Amygdala (tissue), 56 donors: ENCODE results near the gene WDR37.
A peak's percentile ranks its signal among the peaks of the same experiment; 100 is the strongest.

ENCODE experiments used
- DNase-seq, 56 donors: peaks; one replicate each; lab custom pipeline; 2025; lab: John Stamatoyannopoulos, UW

The WDR37 gene

DNA sequence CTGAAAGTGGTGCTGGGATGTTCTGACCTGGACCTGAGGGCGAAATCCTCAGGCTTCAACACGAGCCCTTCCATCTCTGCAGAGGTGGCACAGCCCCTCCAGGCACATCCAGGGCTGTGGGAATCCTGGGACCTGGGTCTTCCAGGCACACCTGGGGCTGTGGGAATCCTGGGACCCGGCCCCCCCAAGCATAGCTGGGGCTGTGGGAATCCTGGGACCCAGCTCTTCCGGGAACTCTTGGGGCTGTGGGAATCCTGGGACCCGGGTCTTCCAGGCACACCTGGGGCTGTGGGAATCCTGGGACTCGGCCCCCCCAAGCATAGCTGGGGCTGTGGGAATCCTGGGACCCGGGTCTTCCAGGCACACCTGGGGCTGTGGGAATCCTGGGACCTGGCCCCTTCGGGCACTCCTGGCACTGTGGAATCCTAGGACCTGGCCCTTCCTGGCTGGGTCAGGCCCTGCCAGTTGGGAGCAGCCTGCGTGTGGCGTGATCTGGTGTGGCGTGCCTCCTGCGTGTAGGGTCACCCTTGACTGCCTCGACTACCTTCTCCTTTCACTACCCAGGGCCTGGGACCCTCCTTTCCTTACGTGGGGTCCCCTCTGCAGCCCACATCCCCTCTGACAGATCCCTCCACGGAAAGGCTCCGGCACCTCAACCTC is 124.0 kb downstream of the WDR37 start:
- no peak for DNase-seq

DNA sequence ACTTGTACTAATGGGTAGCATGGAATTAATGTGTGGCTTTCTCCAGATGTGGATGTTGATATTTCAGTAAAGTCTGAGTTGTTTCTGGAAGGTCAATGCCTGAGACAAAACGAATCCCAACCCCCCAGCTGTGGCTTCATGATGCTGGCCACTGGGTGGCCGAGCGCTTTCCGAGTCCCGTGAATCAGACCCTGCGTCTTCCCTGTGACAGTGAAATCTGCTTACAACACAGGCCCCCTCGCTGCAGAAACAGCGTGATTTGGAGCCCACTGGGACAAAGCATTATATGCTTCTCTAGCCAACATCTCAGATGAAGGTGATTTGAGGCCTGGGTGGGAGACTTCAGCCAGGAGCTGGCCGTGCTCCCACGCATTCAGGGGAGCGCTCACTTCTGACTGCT is 124.7 kb downstream of the WDR37 start:
- peak in 17 of 56 donors; percentile 20 to 65 (median 37) for DNase-seq
